ENCODE results near the gene WWC2.

GRCh38 chr4:183268556-183268955 lies 169.5 kb downstream of the WWC2 start:
- TF ChIP-seq CTCF (IDR thresholded peaks at IDR 0.05) (no peak), POLR2AphosphoS5 (IDR thresholded peaks at IDR 0.05) (no peak), POLR2A (IDR thresholded peaks at IDR 0.05) (no peak)
